K562 treated with DMSO at 1 percent for 48 hours (cell line): ENCODE measurements around the gene MS4A14. TPM values are rescaled to one million over a fixed set of nuclear protein-coding genes. Genes with fewer than 3 reads are reported as not detected.

ENCODE experiments used
- total RNA-seq: library from RNA; unstranded; fragments of 300-600 nt; gene quantifications from 2 replicates; pipeline ENCODE4 v1.2.3, GENCODE V29; 2022; ENCODE audit warnings: low replicate concordance; ENCODE audit errors: extremely low read depth

Gene MS4A14, protein sequence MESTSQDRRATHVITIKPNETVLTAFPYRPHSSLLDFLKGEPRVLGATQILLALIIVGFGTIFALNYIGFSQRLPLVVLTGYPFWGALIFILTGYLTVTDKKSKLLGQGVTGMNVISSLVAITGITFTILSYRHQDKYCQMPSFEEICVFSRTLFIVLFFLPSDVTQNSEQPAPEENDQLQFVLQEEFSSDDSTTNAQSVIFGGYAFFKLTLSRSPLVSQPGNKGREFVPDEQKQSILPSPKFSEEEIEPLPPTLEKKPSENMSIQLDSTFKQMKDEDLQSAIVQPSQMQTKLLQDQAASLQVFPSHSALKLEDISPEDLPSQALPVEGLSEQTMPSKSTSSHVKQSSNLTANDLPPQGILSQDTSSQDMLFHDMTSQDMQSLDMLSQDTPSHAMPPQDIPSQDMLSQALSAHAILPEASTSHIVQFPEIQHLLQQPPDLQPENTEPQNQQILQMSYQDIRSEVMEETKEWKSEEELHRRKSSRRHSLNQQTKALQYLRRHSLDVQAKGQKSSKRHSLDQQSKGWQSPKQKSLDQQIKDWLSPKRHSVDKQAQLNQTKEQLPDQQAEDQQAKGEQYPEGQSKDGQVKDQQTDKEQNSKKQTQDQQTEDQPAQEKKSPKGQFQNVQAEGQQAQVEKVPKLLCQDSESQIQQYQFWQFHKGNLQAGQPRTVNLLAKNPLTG
- not detected in 2 replicates for total RNA-seq

GRCh38 chr11:60396382-60396781 lies at the start of gene MS4A14:
Gene MS4A14 (plus strand): TSS chr11:60396459. CDS start chr11:60396579, 120 bp downstream.

GRCh38 chr11:60378354-60378753 lies 17.9 kb upstream of the MS4A14 start, which contains the start of gene MS4A7:
Gene MS4A7 (plus strand): TSS chr11:60378532. CDS start chr11:60383142, 4,610 bp downstream.

GRCh38 chr11:60429272-60429671 lies 33.0 kb downstream of the MS4A14 start, which contains the start of gene MS4A5:
Gene MS4A5 (plus strand): TSS chr11:60429572. CDS start chr11:60429675, 103 bp downstream.

GRCh38 chr11:60455531-60456042 lies 59.3 kb downstream of the MS4A14 start, which contains the start of gene MS4A1:
Gene MS4A1 (plus strand): TSS chr11:60455847. CDS start chr11:60462375, 6,528 bp downstream.

Other genes with a start within 250 kb of the MS4A14 start
- not detected in 2 replicates for gene MS4A6A, start 213.4 kb upstream of the MS4A14 start, total RNA-seq
- gene MS4A4E, start 153.3 kb upstream of the MS4A14 start, total RNA-seq, result not detected in 2 replicates
- gene MS4A4A, start 115.8 kb upstream of the MS4A14 start, total RNA-seq, result not detected in 2 replicates
- not detected in 2 replicates for gene MS4A6E, start 69.2 kb upstream of the MS4A14 start, total RNA-seq
- not detected in 2 replicates for gene MS4A7, start 17.9 kb upstream of the MS4A14 start, total RNA-seq
- not detected in 2 replicates for gene MS4A5, start 33.1 kb downstream of the MS4A14 start, total RNA-seq
- gene MS4A1, start 59.4 kb downstream of the MS4A14 start, total RNA-seq, result not detected in 2 replicates
- gene MS4A12, start 96.3 kb downstream of the MS4A14 start, total RNA-seq, result not detected in 2 replicates
- not detected in 2 replicates for gene MS4A13, start 118.9 kb downstream of the MS4A14 start, total RNA-seq